ENCODE data around the gene GLTP.

DNA sequence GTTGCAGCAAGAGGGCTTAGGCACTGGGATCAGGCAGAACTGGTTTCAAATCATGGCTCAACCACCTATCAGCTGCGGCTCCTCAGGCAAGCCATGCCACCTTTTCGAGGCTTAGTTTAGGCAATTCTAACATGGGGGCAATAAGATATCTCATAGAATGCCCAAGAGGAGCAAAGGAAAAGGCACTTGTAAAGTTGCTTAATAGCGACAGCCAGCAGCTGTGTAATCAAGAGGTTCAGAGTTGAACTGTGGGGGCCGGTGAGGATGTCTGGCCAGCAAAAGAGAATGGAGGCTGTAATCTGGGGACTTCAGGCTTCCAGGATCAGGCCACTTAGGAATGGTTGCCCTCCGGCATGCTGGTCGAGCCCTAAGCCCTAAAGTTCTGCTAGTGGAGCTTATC is 16.7 kb upstream of the GLTP start:
- TF ChIP-seq, protein P1, sequence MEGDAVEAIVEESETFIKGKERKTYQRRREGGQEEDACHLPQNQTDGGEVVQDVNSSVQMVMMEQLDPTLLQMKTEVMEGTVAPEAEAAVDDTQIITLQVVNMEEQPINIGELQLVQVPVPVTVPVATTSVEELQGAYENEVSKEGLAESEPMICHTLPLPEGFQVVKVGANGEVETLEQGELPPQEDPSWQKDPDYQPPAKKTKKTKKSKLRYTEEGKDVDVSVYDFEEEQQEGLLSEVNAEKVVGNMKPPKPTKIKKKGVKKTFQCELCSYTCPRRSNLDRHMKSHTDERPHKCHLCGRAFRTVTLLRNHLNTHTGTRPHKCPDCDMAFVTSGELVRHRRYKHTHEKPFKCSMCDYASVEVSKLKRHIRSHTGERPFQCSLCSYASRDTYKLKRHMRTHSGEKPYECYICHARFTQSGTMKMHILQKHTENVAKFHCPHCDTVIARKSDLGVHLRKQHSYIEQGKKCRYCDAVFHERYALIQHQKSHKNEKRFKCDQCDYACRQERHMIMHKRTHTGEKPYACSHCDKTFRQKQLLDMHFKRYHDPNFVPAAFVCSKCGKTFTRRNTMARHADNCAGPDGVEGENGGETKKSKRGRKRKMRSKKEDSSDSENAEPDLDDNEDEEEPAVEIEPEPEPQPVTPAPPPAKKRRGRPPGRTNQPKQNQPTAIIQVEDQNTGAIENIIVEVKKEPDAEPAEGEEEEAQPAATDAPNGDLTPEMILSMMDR (IDR thresholded peaks at IDR 0.05; ENCODE audit: low read depth, low read length, poor library complexity, severe bottlenecking) = no peak
- no peak for TF ChIP-seq EZH2phosphoT487 (IDR thresholded peaks at IDR 0.05; ENCODE audit: borderline replicate concordance, low read length)
